Suppressor macrophage treated with lipopolysaccharide for 4 hours (primary cell): ENCODE results near the gene SNRNP25.

Source experiments
- DNase-seq: peaks from one replicate; pipeline ENCODE4 v3.0.0-alpha.2; 2020

The SNRNP25 gene

GRCh38 chr16:78444-79150, 25.0 kb downstream of the SNRNP25 start:
- peak; percentile 32 for DNase-seq

GRCh38 chr16:79151-80054, 25.8 kb downstream of the SNRNP25 start:
- DNase-seq = no peak

- DNase-seq = no peak
Observed at GRCh38 chr16:83060-83603, 29.5 kb downstream of the SNRNP25 start.

- DNase-seq = no peak
Observed at GRCh38 chr16:83781-84615, 30.4 kb downstream of the SNRNP25 start.

GRCh38 chr16:84718-85406, 31.2 kb downstream of the SNRNP25 start:
- DNase-seq = peak; percentile 77

GRCh38 chr16:85407-85782, 31.8 kb downstream of the SNRNP25 start:
- DNase-seq = no peak

GRCh38 chr16:85865-86264, 32.2 kb downstream of the SNRNP25 start:
- DNase-seq = no peak

- no peak for DNase-seq
Observed at GRCh38 chr16:86483-86952, 32.9 kb downstream of the SNRNP25 start.

GRCh38 chr16:88613-89012, 35.0 kb downstream of the SNRNP25 start:
- no peak for DNase-seq

- no peak for DNase-seq
Observed at GRCh38 chr16:89391-90302, 36.0 kb downstream of the SNRNP25 start.

GRCh38 chr16:91484-91883, 37.9 kb downstream of the SNRNP25 start:
- DNase-seq = no peak

GRCh38 chr16:92431-93339, 39.1 kb downstream of the SNRNP25 start:
- DNase-seq = no peak

GRCh38 chr16:94918-95265, 41.3 kb downstream of the SNRNP25 start:
- no peak for DNase-seq

- DNase-seq = peak; percentile 94
Observed at GRCh38 chr16:96935-97381, 43.3 kb downstream of the SNRNP25 start.

- DNase-seq = no peak
Observed at GRCh38 chr16:97822-98221, 44.2 kb downstream of the SNRNP25 start.

GRCh38 chr16:100989-101388, 47.4 kb downstream of the SNRNP25 start:
- DNase-seq = no peak

GRCh38 chr16:101586-101985, 48.0 kb downstream of the SNRNP25 start:
- DNase-seq = no peak

- DNase-seq = no peak
Observed at GRCh38 chr16:102060-102855, 48.6 kb downstream of the SNRNP25 start.

- DNase-seq = no peak
Observed at GRCh38 chr16:104355-104754, 50.7 kb downstream of the SNRNP25 start.
